ENCODE data around the gene KRT33A. TPM values are rescaled to one million over a fixed set of nuclear protein-coding genes. Genes with fewer than 3 reads are reported as not detected.

Gene KRT33A
- total and polyA plus RNA-seq, 3 donors from 2014 or later = 0.50 to 3.1 (median 2.3) TPM

GRCh38 chr17:41332239-41332638 lies 18.4 kb downstream of the KRT33A start:
- no peak for DNase-seq
- H3K27ac ChIP-seq = no peak overlapping the region
- no peaks in the 10 kb centered on the region for H3K27me3 ChIP-seq
- H3K9me3 ChIP-seq = no peaks in the 10 kb centered on the region
- H3K4me1 ChIP-seq = no peaks in the 10 kb centered on the region
- no peak overlapping the region for H3K4me3 ChIP-seq
- intact Hi-C loops (cut with DNase I; ENCODE audit: low total_unique reads) = no loop called here
- 92 to 100% methylated on average over 2 of the region's 2 CpGs for WGBS, 2 donors
- TF ChIP-seq CTCF (IDR thresholded peaks at IDR 0.05) (no peak), POLR2A (IDR thresholded peaks at IDR 0.05) (no peak)
- H3K36me3 ChIP-seq (ENCODE audit: low read depth, missing control alignments) = no peaks in the 10 kb centered on the region

GRCh38 chr17:41331606-41332005 lies 19.0 kb downstream of the KRT33A start:
- H3K4me1 ChIP-seq = no peaks in the 10 kb centered on the region
- no peaks in the 10 kb centered on the region for H3K9me3 ChIP-seq
- intact Hi-C loops (cut with DNase I; ENCODE audit: low total_unique reads) = no loop called here
- H3K27me3 ChIP-seq = no peaks in the 10 kb centered on the region
- no peaks in the 10 kb centered on the region for H3K36me3 ChIP-seq (ENCODE audit: low read depth, missing control alignments)
- no peak for TF ChIP-seq POLR2A (IDR thresholded peaks at IDR 0.05)
- no peak for TF ChIP-seq CTCF (IDR thresholded peaks at IDR 0.05)
- no peak overlapping the region for H3K27ac ChIP-seq
- no peak for DNase-seq
- H3K4me3 ChIP-seq = no peak overlapping the region
- WGBS, 2 donors = 74 to 82% methylated on average over 7 of the region's 7 CpGs

GRCh38 chr17:41329279-41329948 lies 21.2 kb downstream of the KRT33A start:
- intact Hi-C loops (cut with DNase I; ENCODE audit: low total_unique reads) = loop anchor here (10.0 kb wide), 1 partner anchor 425 kb away; no protein-coding TSS in a partner anchor
- 71 to 74% methylated on average over 10 to 13 of the region's 13 CpGs for WGBS, 2 donors
- no peak for TF ChIP-seq POLR2A (IDR thresholded peaks at IDR 0.05)
- peak; percentile 43 to 73 (median 59) for TF ChIP-seq CTCF (IDR thresholded peaks at IDR 0.05)
- Histone ChIP-seq H3K9me3 (no peaks in the 10 kb centered on the region), H3K4me3 (no peak overlapping the region), H3K27ac (no peak overlapping the region), H3K36me3 (ENCODE audit: low read depth, missing control alignments) (no peaks in the 10 kb centered on the region), H3K27me3 (no peaks in the 10 kb centered on the region), H3K4me1 (no peaks in the 10 kb centered on the region)
- DNase-seq = peak; percentile 68

DNA sequence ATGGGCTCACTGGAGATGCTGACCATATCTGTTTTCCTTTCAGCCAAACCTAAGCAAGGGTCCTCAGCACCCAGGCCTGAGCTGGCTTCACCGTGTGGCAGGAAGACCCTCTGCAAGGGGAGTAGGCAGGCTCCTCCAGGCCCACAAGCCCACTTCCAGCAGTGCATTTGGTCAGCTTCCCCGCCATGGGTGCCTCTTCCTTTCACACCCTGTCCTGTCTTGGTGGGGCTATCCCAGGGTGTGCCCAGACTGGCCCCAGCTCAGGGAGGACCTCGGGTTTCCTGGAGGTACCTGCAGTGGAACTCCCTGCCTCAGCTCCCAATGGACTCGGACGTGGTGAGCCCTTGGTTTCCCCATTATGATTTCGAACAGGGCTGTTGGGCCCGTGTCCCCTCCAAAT lies 22.4 kb downstream of the KRT33A start:
- no peak for TF ChIP-seq CTCF (IDR thresholded peaks at IDR 0.05)
- TF ChIP-seq POLR2A (IDR thresholded peaks at IDR 0.05) = no peak
- Histone ChIP-seq H3K4me3 (no peak overlapping the region), H3K27ac (no peak overlapping the region), H3K9me3 (no peaks in the 10 kb centered on the region), H3K27me3 (no peaks in the 10 kb centered on the region), H3K4me1 (no peaks in the 10 kb centered on the region), H3K36me3 (ENCODE audit: low read depth, missing control alignments) (no peaks in the 10 kb centered on the region)
- intact Hi-C loops (cut with DNase I; ENCODE audit: low total_unique reads) = loop anchor here (10.0 kb wide), 1 partner anchor 423 kb away; no protein-coding TSS in a partner anchor
- WGBS, 2 donors = 85 to 92% methylated on average over 6 to 7 of the region's 7 CpGs
- no peak for DNase-seq
